ENCODE results near the gene GRM8. TPM values are rescaled to one million over a fixed set of nuclear protein-coding genes. Genes with fewer than 3 reads are reported as not detected.

Gene GRM8
- total RNA-seq, 1 experiment from 2014 or later, result 1.8 TPM

- H3K79me2 ChIP-seq (ENCODE audit: insufficient read depth, low read length), result no peaks in the 10 kb centered on the region
- H2BK5ac ChIP-seq (ENCODE audit: insufficient read length, low read length), result no peak overlapping the region
- Mint-ChIP-seq H3K27ac (no peak overlapping the region), H3K27me3 (ENCODE audit: low read depth) (peaks cover 4% of the 10 kb centered on the region), H3K4me1 (0 out of 4 replicates have a peak, but pooled peaks cover 0 to 3% of the 10 kb centered on the region in 2 experiments), H3K4me3 (no peak overlapping the region), H3K9me3 (no peaks in the 10 kb centered on the region), H3K36me3 (ENCODE audit: insufficient read depth in 1 of 3, low read depth in 3 of 3) (no peaks in the 10 kb centered on the region; a peak in 1 of 7 replicates)
- no peaks in the 10 kb centered on the region for H3K4me1 ChIP-seq (ENCODE audit: insufficient read depth, low read length)
- H3K56ac ChIP-seq (ENCODE audit: insufficient read length, low read depth, low read length), result no peak overlapping the region
- H4K5ac ChIP-seq (ENCODE audit: insufficient read length, low read depth, low read length), result no peak overlapping the region
- no peak overlapping the region for H2BK20ac ChIP-seq (ENCODE audit: low read depth, low read length, poor library complexity, severe bottlenecking)
- no peak overlapping the region for H4K8ac ChIP-seq (replicated peaks; ENCODE audit: insufficient read length, low read depth, low read length)
- no peak overlapping the region for H2BK12ac ChIP-seq (ENCODE audit: insufficient read length, low read depth, low read length)
- H3K9ac ChIP-seq (ENCODE audit: extremely low read depth, insufficient read length, low read length), result no peak overlapping the region
- no peak overlapping the region for H3T11ph ChIP-seq (ENCODE audit: low read length)
- H2AFZ ChIP-seq (ENCODE audit: low read length), result no peak overlapping the region
- no peak overlapping the region for H3K23ac ChIP-seq (ENCODE audit: insufficient read length, low read depth, low read length)
- H2BK120ac ChIP-seq (ENCODE audit: low read depth, low read length, poor library complexity, severe bottlenecking), result no peak overlapping the region
- no peaks in the 10 kb centered on the region for H3K27me3 ChIP-seq (ENCODE audit: insufficient read depth, low read length)
- no peak overlapping the region for H2AK5ac ChIP-seq (ENCODE audit: insufficient read length, low read length)
- no peak overlapping the region for H3K18ac ChIP-seq (ENCODE audit: insufficient read length, low read depth, low read length)
- H3K4ac ChIP-seq (ENCODE audit: low read depth, low read length), result no peak overlapping the region
- H3K79me1 ChIP-seq (ENCODE audit: insufficient read depth, low read depth, low read length, poor library complexity, severe bottlenecking), result no peaks in the 10 kb centered on the region
- no peaks in the 10 kb centered on the region for H3K23me2 ChIP-seq (ENCODE audit: insufficient read length, low read depth, low read length, poor library complexity, severe bottlenecking)
- no peak for DNase-seq
- no peak overlapping the region for H3K14ac ChIP-seq (ENCODE audit: insufficient read depth, low read length)
- no peaks in the 10 kb centered on the region for H4K20me1 ChIP-seq (ENCODE audit: control insufficient read depth, insufficient read depth, insufficient read length)
- H4K91ac ChIP-seq (ENCODE audit: insufficient read length, low read depth, low read length), result no peak overlapping the region
- no peak overlapping the region for H3K27ac ChIP-seq (ENCODE audit: insufficient read length, low read depth, low read length)
- H2BK15ac ChIP-seq (ENCODE audit: low read depth, low read length), result no peak overlapping the region
- no peaks in the 10 kb centered on the region for H3K9me3 ChIP-seq (ENCODE audit: control insufficient read depth, low read depth, low read length)
- no CpG with 5 or more reads among the region's 3 CpGs for WGBS (ENCODE audit: extremely low coverage, insufficient read length, low lambda C conversion rate)
- TF ChIP-seq CTCF (conservative IDR thresholded peaks at IDR 0.05), result no peak
- no peak overlapping the region for H3K4me2 ChIP-seq (ENCODE audit: insufficient read depth, insufficient read length, low read length)
Observed at GRCh38 chr7:126818393-126819196, 434.1 kb downstream of the GRM8 start.

Measured in H9 (cell line).